BE2C (cell line): ENCODE measurements around the gene IGF2BP1.

ENCODE experiments used
- DNase-seq: peaks from one replicate; pipeline ENCODE4 v3.0.0-alpha.2; 2020
- H3K27me3 ChIP-seq: fragments of 250-450 bp; sonication (Bioruptor Pico); 2 replicates; pipeline ENCODE4 v1.5.1; 2020; ENCODE audit warnings: mild to moderate bottlenecking
- H3K36me3 ChIP-seq: fragments of 250-450 bp; sonication (Bioruptor Pico); 2 replicates; pipeline ENCODE4 v1.5.1; 2020; ENCODE audit warnings: mild to moderate bottlenecking
- H3K4me1 ChIP-seq: fragments of 250-450 bp; sonication (Bioruptor Pico); 2 replicates; pipeline ENCODE4 v1.5.1; 2020
- H3K4me3 ChIP-seq: 2 replicates; pipeline ENCODE4 v1.5.1; 2011; ENCODE audit warnings: low read depth, low read length
- H3K9me3 ChIP-seq: fragments of 250-450 bp; sonication (Bioruptor Pico); 2 replicates; pipeline ENCODE4 v1.5.1; 2020
- CTCF ChIP-seq: IDR thresholded peaks from 2 replicates; pipeline ENCODE4 v1.5.1; 2012; ENCODE audit warnings: mild to moderate bottlenecking, low read depth, low read length

Gene IGF2BP1

GRCh38 chr17:48981927-48982539, 15.2 kb upstream of the IGF2BP1 start:
- H3K4me1 ChIP-seq, result no peaks in the 10 kb centered on the region

GRCh38 chr17:48985436-48986245, 11.5 kb upstream of the IGF2BP1 start:
- peaks cover 89% of the 10 kb centered on the region for H3K27me3 ChIP-seq
- H3K4me3 ChIP-seq, result no peak overlapping the region
- no peaks in the 10 kb centered on the region for H3K36me3 ChIP-seq
- no peak for DNase-seq
- TF ChIP-seq CTCF, result no peak
- H3K9me3 ChIP-seq, result 0 out of 2 replicates have a peak, but pooled peaks cover 4% of the 10 kb centered on the region
- no peaks in the 10 kb centered on the region for H3K4me1 ChIP-seq

More at GRCh38 chr17:48981927-48982539, 15.2 kb upstream of the IGF2BP1 start:
- Histone ChIP-seq H3K36me3 (no peaks in the 10 kb centered on the region), H3K4me3 (no peak overlapping the region), H3K9me3 (no peaks in the 10 kb centered on the region), H3K27me3 (peaks cover 81% of the 10 kb centered on the region)
- DNase-seq, result no peak
- TF ChIP-seq CTCF, result no peak

GRCh38 chr17:48989100-48989499, 8.1 kb upstream of the IGF2BP1 start:
- no peak for DNase-seq
- Histone ChIP-seq H3K36me3 (no peaks in the 10 kb centered on the region), H3K27me3 (peaks cover 93% of the 10 kb centered on the region), H3K4me1 (no peaks in the 10 kb centered on the region), H3K4me3 (no peak overlapping the region), H3K9me3 (0 out of 2 replicates have a peak, but pooled peaks cover 4% of the 10 kb centered on the region)
- no peak for TF ChIP-seq CTCF

GRCh38 chr17:48990882-48991357, 6.3 kb upstream of the IGF2BP1 start:
- TF ChIP-seq CTCF, result no peak
- Histone ChIP-seq H3K9me3 (0 out of 2 replicates have a peak, but pooled peaks cover 4% of the 10 kb centered on the region), H3K27me3 (peaks cover 93% of the 10 kb centered on the region), H3K36me3 (no peaks in the 10 kb centered on the region), H3K4me3 (no peak overlapping the region), H3K4me1 (no peaks in the 10 kb centered on the region)
- no peak for DNase-seq

GRCh38 chr17:48992444-48992843, 4.7 kb upstream of the IGF2BP1 start:
- no peak for TF ChIP-seq CTCF
- peaks cover 89% of the 10 kb centered on the region for H3K27me3 ChIP-seq
- no peaks in the 10 kb centered on the region for H3K4me1 ChIP-seq

GRCh38 chr17:48993305-48993704, 3.9 kb upstream of the IGF2BP1 start:
- Histone ChIP-seq H3K27me3 (peaks cover 89% of the 10 kb centered on the region), H3K4me1 (no peaks in the 10 kb centered on the region), H3K36me3 (no peaks in the 10 kb centered on the region), H3K4me3 (no peak overlapping the region), H3K9me3 (0 out of 2 replicates have a peak, but pooled peaks cover 4% of the 10 kb centered on the region)
- no peak for DNase-seq
- no peak for TF ChIP-seq CTCF

More at GRCh38 chr17:48992444-48992843, 4.7 kb upstream of the IGF2BP1 start:
- H3K4me3 ChIP-seq, result no peak overlapping the region
- no peaks in the 10 kb centered on the region for H3K36me3 ChIP-seq
- no peak for DNase-seq
- 0 out of 2 replicates have a peak, but pooled peaks cover 4% of the 10 kb centered on the region for H3K9me3 ChIP-seq
